ENCODE results near the gene ZNF586. TPM values are rescaled to one million over a fixed set of nuclear protein-coding genes. Genes with fewer than 3 reads are reported as not detected.
"Not testable (repeated sequence)": the region's sequence is repeated elsewhere in the genome, so short reads cannot be mapped to it uniquely, and the experiment has no call there.

Gene ZNF586
- total RNA-seq, 1 donor from 2014 or later, result 10.1 TPM

- not testable (repeated sequence) for DNase-seq (ENCODE audit: low read depth in 2 of 2)
Measured at GRCh38 chr19:57796580-57796979, 27.1 kb downstream of the ZNF586 start.

GRCh38 chr19:57800696-57801095 lies 31.2 kb downstream of the ZNF586 start:
- DNase-seq (ENCODE audit: low read depth in 2 of 2), result no peak

GRCh38 chr19:57802269-57802668 lies 32.8 kb downstream of the ZNF586 start:
- no peak for DNase-seq (ENCODE audit: low read depth in 2 of 2)

GRCh38 chr19:57803265-57803593 lies 33.8 kb downstream of the ZNF586 start:
- no peak for DNase-seq (ENCODE audit: low read depth in 2 of 2)

- DNase-seq (ENCODE audit: low read depth in 2 of 2), result peak in 1 of 2 donors; percentile 48
Measured at GRCh38 chr19:57803594-57804325, 34.3 kb downstream of the ZNF586 start.

GRCh38 chr19:57807541-57807940 lies 38.1 kb downstream of the ZNF586 start:
- no peak for DNase-seq (ENCODE audit: low read depth in 2 of 2)

- not testable (repeated sequence) for DNase-seq (ENCODE audit: low read depth in 2 of 2)
Measured at GRCh38 chr19:57810410-57811295, 41.2 kb downstream of the ZNF586 start.

GRCh38 chr19:57812226-57812625 lies 42.8 kb downstream of the ZNF586 start:
- DNase-seq (ENCODE audit: low read depth in 2 of 2), result no peak

GRCh38 chr19:57812975-57813820 lies 43.7 kb downstream of the ZNF586 start:
- not testable (repeated sequence) for DNase-seq (ENCODE audit: low read depth in 2 of 2)

GRCh38 chr19:57813919-57814504 lies 44.5 kb downstream of the ZNF586 start:
- DNase-seq (ENCODE audit: low read depth in 2 of 2), result no peak

GRCh38 chr19:57814505-57815246 lies 45.2 kb downstream of the ZNF586 start, which contains the start of gene ZNF552:
TSS of gene ZNF552 (minus strand) at chr19:57814913. CDS start at chr19:57814743, 170 bp downstream.
- DNase-seq (ENCODE audit: low read depth in 2 of 2), result peak; percentile 87 to 94

- no peak for DNase-seq (ENCODE audit: low read depth in 2 of 2)
Measured at GRCh38 chr19:57815247-57816075, 46.0 kb downstream of the ZNF586 start.

GRCh38 chr19:57816652-57817051 lies 47.2 kb downstream of the ZNF586 start:
- DNase-seq (ENCODE audit: low read depth in 2 of 2), result no peak

- no peak for DNase-seq (ENCODE audit: low read depth in 2 of 2)
Measured at GRCh38 chr19:57817976-57818375, 48.5 kb downstream of the ZNF586 start.

GRCh38 chr19:57818378-57818777 lies 48.9 kb downstream of the ZNF586 start:
- no peak for DNase-seq (ENCODE audit: low read depth in 2 of 2)

GRCh38 chr19:57819475-57820148 lies 50.1 kb downstream of the ZNF586 start:
- peak; percentile 48 to 92 for DNase-seq (ENCODE audit: low read depth in 2 of 2)

GRCh38 chr19:57820599-57820998 lies 51.1 kb downstream of the ZNF586 start:
- DNase-seq (ENCODE audit: low read depth in 2 of 2), result no peak

- not testable (repeated sequence) for DNase-seq (ENCODE audit: low read depth in 2 of 2)
Measured at GRCh38 chr19:57821095-57821494, 51.6 kb downstream of the ZNF586 start.

- DNase-seq (ENCODE audit: low read depth in 2 of 2), result not testable (repeated sequence)
Measured at GRCh38 chr19:57821501-57821900, 52.0 kb downstream of the ZNF586 start.
